IPS-15b (cell line): ENCODE results near the gene PTTG1IP.

ENCODE experiments used
- H3K27me3 ChIP-seq: one replicate; pipeline ENCODE4 v1.6.1; 2013; ENCODE audit warnings: low read length; ENCODE audit not compliant: control insufficient read depth, insufficient read depth
- H3K36me3 ChIP-seq: one replicate; pipeline ENCODE4 v1.6.1; 2013; ENCODE audit warnings: low read length; ENCODE audit not compliant: control insufficient read depth, insufficient read depth
- H3K4me1 ChIP-seq: one replicate; pipeline ENCODE4 v1.6.1; 2013; ENCODE audit warnings: mild to moderate bottlenecking, low read length; ENCODE audit not compliant: control insufficient read depth, insufficient read depth
- H3K4me3 ChIP-seq: one replicate; pipeline ENCODE4 v1.5.1; 2013; ENCODE audit warnings: low read depth, low read length
- H3K9ac ChIP-seq: one replicate; pipeline ENCODE4 v1.6.1; 2013; ENCODE audit warnings: low read depth, mild to moderate bottlenecking, low read length
- H3K9me3 ChIP-seq: one replicate; pipeline ENCODE4 v1.6.1; 2013; ENCODE audit warnings: mild to moderate bottlenecking, low read length; ENCODE audit not compliant: control insufficient read depth, insufficient read depth

Gene PTTG1IP

GRCh38 chr21:44898851-44899767 lies 25.6 kb upstream of the PTTG1IP start:
- H3K36me3 ChIP-seq = peaks cover 3% of the 10 kb centered on the region
- H3K27me3 ChIP-seq = no peaks in the 10 kb centered on the region
- H3K9me3 ChIP-seq = no peaks in the 10 kb centered on the region

DNA sequence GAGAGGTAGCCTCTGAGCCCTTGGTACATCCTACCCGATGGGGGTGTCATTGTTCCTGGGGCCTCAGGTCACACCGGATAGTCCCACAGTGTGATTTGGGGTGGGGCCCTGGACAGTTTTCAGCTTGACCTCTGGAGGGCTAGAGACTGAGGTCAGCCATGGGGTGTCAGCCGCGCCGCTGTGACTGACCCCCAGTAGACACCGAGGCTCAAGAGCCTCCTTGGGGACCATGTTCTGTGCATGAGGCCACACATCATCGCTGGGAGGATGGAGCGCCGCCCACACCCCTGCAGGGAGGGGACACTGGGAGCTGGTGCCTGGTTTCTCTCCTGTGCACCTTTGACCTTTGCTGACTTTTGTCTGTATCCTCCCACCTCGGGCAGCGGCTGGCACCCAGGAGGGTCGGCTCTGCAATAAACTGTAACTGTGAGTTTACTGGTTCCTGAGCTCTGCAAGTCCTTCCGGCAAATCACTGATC lies 24.6 kb upstream of the PTTG1IP start:
- Histone ChIP-seq H3K4me1 (no peaks in the 10 kb centered on the region), H3K36me3 (peaks cover 3% of the 10 kb centered on the region), H3K9me3 (no peaks in the 10 kb centered on the region), H3K4me3 (no peak overlapping the region), H3K9ac (no peak overlapping the region), H3K27me3 (no peaks in the 10 kb centered on the region)

More at GRCh38 chr21:44898851-44899767, 25.6 kb upstream of the PTTG1IP start:
- H3K4me1 ChIP-seq = no peaks in the 10 kb centered on the region
- no peak overlapping the region for H3K4me3 ChIP-seq
- no peak overlapping the region for H3K9ac ChIP-seq

DNA sequence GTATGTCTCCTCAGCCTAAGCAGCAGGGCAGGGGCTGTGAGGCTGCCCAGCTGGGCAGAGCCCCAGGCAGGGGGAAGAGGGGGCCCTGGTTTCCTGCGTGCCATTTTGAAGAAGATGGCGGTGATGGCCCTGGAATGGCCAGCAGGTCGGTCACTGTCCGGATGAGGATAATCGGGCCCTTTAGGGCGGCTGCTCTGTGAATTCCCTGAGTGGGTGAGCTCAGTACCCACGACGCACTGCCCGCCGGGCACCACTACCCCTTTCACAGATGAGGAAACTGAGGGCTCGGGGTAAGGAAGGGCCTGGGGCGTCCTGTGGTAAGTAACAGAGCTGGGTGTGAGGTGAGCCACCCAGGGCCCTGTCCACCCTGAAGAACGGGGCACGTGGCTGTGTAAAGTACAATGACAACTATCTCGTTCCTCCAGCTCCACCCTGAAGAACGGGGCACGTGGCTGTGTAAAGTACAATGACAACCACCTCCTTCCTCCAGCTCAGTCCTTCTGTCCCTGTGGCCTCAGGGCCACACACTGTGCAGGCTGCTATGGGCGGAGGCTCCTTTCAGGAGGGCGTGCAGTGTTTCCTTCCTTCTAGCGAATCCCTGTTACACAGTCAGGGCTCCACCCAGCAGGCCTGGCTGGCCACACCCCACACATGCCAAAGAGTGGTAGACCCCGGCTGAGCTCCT lies 24.0 kb upstream of the PTTG1IP start:
- Histone ChIP-seq H3K9ac (no peak overlapping the region), H3K9me3 (no peaks in the 10 kb centered on the region), H3K27me3 (no peaks in the 10 kb centered on the region), H3K4me1 (no peaks in the 10 kb centered on the region), H3K4me3 (no peak overlapping the region), H3K36me3 (peaks cover 3% of the 10 kb centered on the region)

DNA sequence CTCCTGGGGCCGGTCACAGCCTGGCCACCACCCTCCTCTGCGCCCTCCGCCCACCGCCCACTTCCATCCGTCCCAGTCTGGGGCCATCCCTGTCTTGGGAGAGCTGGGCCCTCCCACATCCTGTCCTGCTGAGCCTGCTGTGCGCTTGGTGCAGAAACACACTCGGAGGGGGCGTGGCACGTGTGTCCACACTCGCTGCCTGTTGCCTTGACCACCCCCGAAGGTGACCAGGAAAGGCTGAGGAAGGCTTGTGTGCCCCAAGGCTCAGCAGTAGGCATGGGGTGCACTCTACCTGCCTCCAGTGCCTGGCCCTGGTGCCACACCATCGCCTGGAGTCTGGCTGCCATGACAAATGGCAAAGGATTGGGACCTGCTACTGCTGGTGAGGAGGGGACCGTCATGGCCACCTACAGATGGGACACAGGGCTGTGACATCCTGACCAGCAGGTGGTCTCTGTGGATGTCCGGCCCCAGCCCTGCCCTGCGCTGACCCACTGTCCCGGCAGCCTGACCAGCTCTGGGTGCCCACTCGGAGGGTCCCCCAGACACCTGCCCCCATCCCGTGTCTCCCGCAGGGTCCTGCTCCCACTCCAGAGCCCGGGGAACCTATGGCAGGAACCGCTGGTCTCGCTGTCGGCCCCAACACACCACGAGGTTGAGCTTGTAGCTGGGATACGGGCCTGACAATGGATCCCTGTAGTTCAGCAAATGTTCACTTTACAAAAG lies 23.2 kb upstream of the PTTG1IP start:
- H3K27me3 ChIP-seq = no peaks in the 10 kb centered on the region
- H3K9ac ChIP-seq = no peak overlapping the region
- no peaks in the 10 kb centered on the region for H3K9me3 ChIP-seq
- H3K4me1 ChIP-seq = no peaks in the 10 kb centered on the region
- H3K4me3 ChIP-seq = no peak overlapping the region
- H3K36me3 ChIP-seq = peaks cover 3% of the 10 kb centered on the region

GRCh38 chr21:44895859-44896258 lies 22.4 kb upstream of the PTTG1IP start:
- Histone ChIP-seq H3K9me3 (no peaks in the 10 kb centered on the region), H3K36me3 (peaks cover 3% of the 10 kb centered on the region), H3K9ac (no peak overlapping the region), H3K4me3 (no peak overlapping the region), H3K27me3 (no peaks in the 10 kb centered on the region), H3K4me1 (no peaks in the 10 kb centered on the region)

DNA sequence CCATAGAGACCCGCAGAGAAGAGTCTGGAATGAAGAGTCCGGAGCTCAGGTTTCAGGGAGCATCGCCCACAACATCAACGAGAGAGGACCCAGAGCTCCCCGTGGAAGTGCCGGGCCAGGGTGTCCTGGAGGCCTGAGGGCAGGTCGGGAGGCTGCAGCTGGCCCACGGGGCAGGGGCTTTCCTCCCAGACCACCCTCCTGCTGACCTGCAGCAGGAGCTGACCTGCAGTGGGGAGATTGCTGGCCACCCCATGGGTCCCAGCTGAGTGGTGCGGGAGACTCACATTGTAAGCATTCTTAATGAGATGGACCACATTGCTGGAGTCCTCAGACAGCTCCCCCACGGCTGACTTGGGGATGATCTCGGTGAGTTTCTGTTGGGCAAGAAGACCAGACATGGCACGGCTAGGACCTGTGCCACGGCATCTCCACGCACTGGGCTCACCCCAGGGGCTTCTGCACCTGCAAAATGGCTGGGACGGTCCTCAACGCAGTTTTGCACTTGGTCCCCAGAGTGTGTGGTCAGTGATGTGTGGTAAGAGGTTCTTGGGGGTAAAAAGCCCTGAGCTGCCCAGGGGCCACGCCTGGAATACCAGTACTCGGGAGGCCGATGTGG lies 21.3 kb upstream of the PTTG1IP start:
- Histone ChIP-seq H3K9me3 (no peaks in the 10 kb centered on the region), H3K27me3 (no peaks in the 10 kb centered on the region), H3K36me3 (peaks cover 3% of the 10 kb centered on the region), H3K4me1 (no peaks in the 10 kb centered on the region), H3K9ac (no peak overlapping the region), H3K4me3 (no peak overlapping the region)

GRCh38 chr21:44893948-44894656 lies 20.6 kb upstream of the PTTG1IP start:
- Histone ChIP-seq H3K36me3 (peaks cover 3% of the 10 kb centered on the region), H3K4me1 (no peaks in the 10 kb centered on the region), H3K4me3 (no peak overlapping the region)

DNA sequence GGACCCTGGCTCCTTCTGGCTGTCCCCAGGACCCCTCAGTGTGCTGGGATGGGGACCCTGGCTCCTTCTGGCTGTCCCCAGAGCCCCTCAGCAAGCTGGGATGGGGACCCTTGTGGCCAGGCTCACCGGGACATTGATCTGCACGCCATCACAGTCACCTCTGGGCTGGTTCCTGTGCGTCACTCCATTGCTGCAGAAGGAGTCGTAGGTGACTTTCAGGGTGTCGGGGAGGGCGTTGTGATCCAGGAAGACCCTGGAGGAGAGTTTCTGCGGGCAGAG lies 19.7 kb upstream of the PTTG1IP start:
- Histone ChIP-seq H3K4me3 (no peak overlapping the region), H3K36me3 (no peaks in the 10 kb centered on the region), H3K4me1 (no peaks in the 10 kb centered on the region), H3K9me3 (no peaks in the 10 kb centered on the region), H3K9ac (no peak overlapping the region), H3K27me3 (no peaks in the 10 kb centered on the region)

More at GRCh38 chr21:44893948-44894656, 20.6 kb upstream of the PTTG1IP start:
- no peaks in the 10 kb centered on the region for H3K9me3 ChIP-seq
- no peaks in the 10 kb centered on the region for H3K27me3 ChIP-seq
- no peak overlapping the region for H3K9ac ChIP-seq

DNA sequence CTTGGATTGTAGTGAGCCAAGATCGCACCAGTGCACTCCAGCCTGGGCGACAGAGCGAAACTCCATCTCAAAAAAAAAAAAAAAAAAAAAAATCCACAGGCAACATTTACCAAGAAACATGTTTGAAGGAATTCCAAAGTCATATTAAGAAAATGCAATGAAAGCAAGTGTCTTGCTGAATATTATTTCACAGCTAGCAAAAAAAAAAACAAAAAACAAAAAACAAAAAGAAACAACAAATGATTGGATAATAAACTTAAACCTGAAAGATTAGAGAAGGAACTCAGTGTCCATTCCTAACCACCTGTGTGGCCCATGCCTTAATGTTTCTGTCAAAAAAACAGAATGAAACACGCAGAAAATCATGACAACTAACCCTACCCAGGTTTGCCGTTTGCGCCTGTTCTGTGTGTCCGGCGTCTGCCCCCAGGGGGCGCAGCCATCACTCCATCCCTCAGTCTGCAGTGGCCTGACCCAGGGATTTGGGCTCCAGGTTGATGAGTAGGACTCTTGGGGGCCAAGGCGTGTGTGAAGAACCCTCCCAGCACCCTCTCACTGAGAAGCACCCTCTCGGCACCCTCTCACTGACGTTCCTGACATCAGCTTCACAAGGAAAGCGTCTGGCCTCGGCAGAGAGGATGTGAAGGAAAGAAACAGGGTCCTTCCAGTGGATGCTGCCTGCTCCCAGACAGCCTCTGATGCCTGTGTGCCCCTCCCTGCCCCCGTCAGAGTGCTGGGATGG lies 19.2 kb upstream of the PTTG1IP start:
- H3K27me3 ChIP-seq = no peaks in the 10 kb centered on the region
- no peaks in the 10 kb centered on the region for H3K36me3 ChIP-seq
- no peaks in the 10 kb centered on the region for H3K4me1 ChIP-seq
- no peak overlapping the region for H3K4me3 ChIP-seq
- no peaks in the 10 kb centered on the region for H3K9me3 ChIP-seq
- H3K9ac ChIP-seq = no peak overlapping the region

GRCh38 chr21:44892095-44892494 lies 18.6 kb upstream of the PTTG1IP start:
- H3K9me3 ChIP-seq = no peaks in the 10 kb centered on the region
- no peak overlapping the region for H3K4me3 ChIP-seq
- H3K4me1 ChIP-seq = no peaks in the 10 kb centered on the region
- no peaks in the 10 kb centered on the region for H3K27me3 ChIP-seq
- H3K36me3 ChIP-seq = no peaks in the 10 kb centered on the region
- H3K9ac ChIP-seq = no peak overlapping the region
